ENCODE measurements around the gene AUP1. TPM values are rescaled to one million over a fixed set of nuclear protein-coding genes. Genes with fewer than 3 reads are reported as not detected.

Gene AUP1
- total and polyA plus RNA-seq, 7 donors = 46.5 to 178 (median 82.0) TPM

GRCh38 chr2:74554820-74555531 lies 25.5 kb upstream of the AUP1 start:
- Histone ChIP-seq H3K4me1 (peaks cover 0 to 20% (median 15%) of the 10 kb centered on the region in 4 donors), H3K9me3 (no peaks in the 10 kb centered on the region), H3K36me3 (no peaks in the 10 kb centered on the region), H3K4me3 (peak overlapping the region; percentile 57 to 79 (median 68)), H3K27me3 (no peaks in the 10 kb centered on the region), H3K27ac (peak overlapping the region; percentile 88 to 92 (median 89))
- DNase-seq = peak; percentile 82
- WGBS, 2 donors = 1 to 2% methylated on average over 58 of the region's 58 CpGs
- intact Hi-C loops (cut with DNase I) = loop anchor here (1.0 to 2.0 kb wide), 4 partner anchors 26 to 72 kb away; partner anchors contain the start of genes AUP1, CCDC142, HTRA2 and PCGF1
- no peak for TF ChIP-seq POLR2AphosphoS5 (IDR thresholded peaks at IDR 0.05)
- no peak for TF ChIP-seq POLR2A (IDR thresholded peaks at IDR 0.05)
- TF ChIP-seq CTCF (IDR thresholded peaks at IDR 0.05) = no peak
- no peak for TF ChIP-seq EP300 (IDR thresholded peaks at IDR 0.05)

GRCh38 chr2:74553892-74554819 lies 24.6 kb upstream of the AUP1 start, which contains the start of the genes DOK1 and LOXL3:
DOK1 (plus strand) TSS chr2:74554720; CDS start chr2:74554755, 35 bp downstream.
LOXL3 (minus strand) TSS chr2:74553942; CDS start chr2:74552634, 1,308 bp downstream.
- no peaks in the 10 kb centered on the region for H3K27me3 ChIP-seq
- TF ChIP-seq CTCF (IDR thresholded peaks at IDR 0.05) (no peak), EP300 (IDR thresholded peaks at IDR 0.05) (peak in 1 of 4 donors; percentile 37), POLR2AphosphoS5 (IDR thresholded peaks at IDR 0.05) (peak; percentile 20 to 74 (median 49)), POLR2A (IDR thresholded peaks at IDR 0.05) (peak in 1 of 2 donors; percentile 31)
- peak within 1 kb of the TSS; percentile 57 to 79 (median 68) for H3K4me3 ChIP-seq
- intact Hi-C loops (cut with DNase I) = loop anchor here (1.0 to 2.0 kb wide), 4 partner anchors 25 to 71 kb away; partner anchors contain the start of genes AUP1, CCDC142, HTRA2 and PCGF1
- no peaks in the 10 kb centered on the region for H3K9me3 ChIP-seq
- DNase-seq = peak; percentile 94
- no peaks in the 10 kb centered on the region for H3K36me3 ChIP-seq
- H3K27ac ChIP-seq = peak within 1 kb of the TSS; percentile 88 to 92 (median 89)
- WGBS, 2 donors = 1 to 2% methylated on average over 73 of the region's 73 CpGs
- peaks cover 0 to 27% (median 22%) of the 10 kb centered on the region in 4 donors for H3K4me1 ChIP-seq

GRCh38 chr2:74552914-74553811 lies 23.7 kb upstream of the AUP1 start:
- Histone ChIP-seq H3K27me3 (no peaks in the 10 kb centered on the region), H3K36me3 (no peaks in the 10 kb centered on the region), H3K9me3 (no peaks in the 10 kb centered on the region), H3K27ac (peak overlapping the region; percentile 88 to 92 (median 89)), H3K4me3 (peak overlapping the region; percentile 57 to 79 (median 68)), H3K4me1 (peaks cover 0 to 35% (median 26%) of the 10 kb centered on the region in 4 donors)
- intact Hi-C loops (cut with DNase I) = no loop called here
- DNase-seq = peak; percentile 75
- 74% methylated on average over 27 of the region's 27 CpGs for WGBS, 2 donors
- no peak for TF ChIP-seq CTCF (IDR thresholded peaks at IDR 0.05)
- TF ChIP-seq POLR2A (IDR thresholded peaks at IDR 0.05) = no peak
- no peak for TF ChIP-seq POLR2AphosphoS5 (IDR thresholded peaks at IDR 0.05)
- no peak for TF ChIP-seq EP300 (IDR thresholded peaks at IDR 0.05)
